ENCODE results near the gene TBC1D16. TPM values are rescaled to one million over a fixed set of nuclear protein-coding genes. Genes with fewer than 3 reads are reported as not detected.

TBC1D16 gene
- total RNA-seq, 1 experiment from 2014 or later = 35.9 TPM

DNA sequence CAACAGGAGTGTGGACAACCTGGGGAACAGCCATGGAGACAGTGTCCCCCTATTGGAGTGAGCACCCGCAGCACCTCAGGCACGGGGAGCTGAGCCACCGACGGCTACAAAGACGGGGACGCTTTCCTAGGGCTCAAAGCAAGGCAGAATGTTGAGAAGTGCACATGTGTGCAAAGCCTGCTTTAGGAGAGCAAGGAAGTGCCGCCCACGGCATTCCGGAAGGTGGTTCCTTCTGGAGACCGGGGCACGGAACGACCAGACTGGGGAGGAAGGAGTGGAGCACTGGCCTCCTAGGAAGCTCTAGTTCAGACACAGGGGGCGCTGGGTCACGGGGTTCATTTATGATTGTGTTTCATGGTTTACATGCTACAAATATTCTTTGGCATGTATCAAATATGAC lies 52.2 kb downstream of the TBC1D16 start:
- no peaks in the 10 kb centered on the region for H3K27me3 Mint-ChIP-seq (ENCODE audit: unreplicated experiment)
- TF ChIP-seq CTCF (IDR thresholded peaks at IDR 0.05; ENCODE audit: unreplicated experiment) = no peak

DNA sequence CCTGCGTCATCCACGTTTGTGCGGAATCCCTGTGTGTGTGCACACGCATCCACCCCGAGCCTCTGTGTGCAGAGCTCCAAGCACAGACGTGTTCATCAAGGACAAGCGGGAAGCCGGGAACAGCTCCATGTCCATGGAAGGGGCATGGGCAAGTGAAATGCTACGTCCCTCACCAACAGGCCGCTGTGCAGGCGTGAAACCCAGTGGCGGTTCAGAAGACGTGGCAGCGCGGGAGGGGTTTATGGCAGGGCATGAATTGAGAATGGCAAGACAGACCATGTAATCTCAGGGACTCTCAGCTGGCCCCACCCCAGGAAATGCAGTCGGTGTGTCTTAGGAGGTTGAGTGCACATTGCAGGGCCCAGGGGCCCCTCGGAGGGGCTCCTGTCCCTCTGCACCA lies 52.7 kb downstream of the TBC1D16 start:
- DNase-seq = no peak
- Mint-ChIP-seq H3K27ac (ENCODE audit: unreplicated experiment) (no peak overlapping the region), H3K27me3 (ENCODE audit: unreplicated experiment) (no peaks in the 10 kb centered on the region), H3K4me1 (ENCODE audit: low read depth, unreplicated experiment) (peaks cover 36% of the 10 kb centered on the region), H3K9me3 (ENCODE audit: low read depth, unreplicated experiment) (no peaks in the 10 kb centered on the region), H3K36me3 (ENCODE audit: insufficient read depth, unreplicated experiment) (peaks cover 11% of the 10 kb centered on the region), H3K4me3 (ENCODE audit: low read depth, unreplicated experiment) (no peak overlapping the region)
- intact Hi-C loops (cut with micrococcal nuclease; ENCODE audit: unreplicated experiment) = no loop called here
- BruUV-seq (replicated peaks) = no TSS peak
- CTCF ChIA-PET = no interaction called here
- no peak for TF ChIP-seq CTCF (IDR thresholded peaks at IDR 0.05; ENCODE audit: unreplicated experiment)

More for the DNA sequence above, 52.2 kb downstream of the TBC1D16 start:
- BruUV-seq (replicated peaks) = no TSS peak
- no peak overlapping the region for H3K27ac Mint-ChIP-seq (ENCODE audit: unreplicated experiment)
- H3K4me3 Mint-ChIP-seq (ENCODE audit: low read depth, unreplicated experiment) = no peak overlapping the region
- H3K9me3 Mint-ChIP-seq (ENCODE audit: low read depth, unreplicated experiment) = no peaks in the 10 kb centered on the region
- CTCF ChIA-PET = no interaction called here
- intact Hi-C loops (cut with micrococcal nuclease; ENCODE audit: unreplicated experiment) = no loop called here
- H3K36me3 Mint-ChIP-seq (ENCODE audit: insufficient read depth, unreplicated experiment) = peaks cover 16% of the 10 kb centered on the region
- DNase-seq = no peak
- peaks cover 40% of the 10 kb centered on the region for H3K4me1 Mint-ChIP-seq (ENCODE audit: low read depth, unreplicated experiment)

GRCh38 chr17:79981661-79982101 lies 54.0 kb downstream of the TBC1D16 start:
- no peak for TF ChIP-seq CTCF (IDR thresholded peaks at IDR 0.05; ENCODE audit: unreplicated experiment)
- CTCF ChIA-PET = no interaction called here
- no peak for DNase-seq
- Mint-ChIP-seq H3K36me3 (ENCODE audit: insufficient read depth, unreplicated experiment) (peaks cover 4% of the 10 kb centered on the region), H3K4me1 (ENCODE audit: low read depth, unreplicated experiment) (peaks cover 29% of the 10 kb centered on the region), H3K4me3 (ENCODE audit: low read depth, unreplicated experiment) (no peak overlapping the region), H3K9me3 (ENCODE audit: low read depth, unreplicated experiment) (no peaks in the 10 kb centered on the region), H3K27ac (ENCODE audit: unreplicated experiment) (no peak overlapping the region), H3K27me3 (ENCODE audit: unreplicated experiment) (no peaks in the 10 kb centered on the region)
- intact Hi-C loops (cut with micrococcal nuclease; ENCODE audit: unreplicated experiment) = no loop called here
- BruUV-seq (replicated peaks) = no TSS peak

- H3K4me1 Mint-ChIP-seq (ENCODE audit: low read depth, unreplicated experiment) = peaks cover 28% of the 10 kb centered on the region
- H3K4me3 Mint-ChIP-seq (ENCODE audit: low read depth, unreplicated experiment) = no peak overlapping the region
- intact Hi-C loops (cut with micrococcal nuclease; ENCODE audit: unreplicated experiment) = no loop called here
- no peak overlapping the region for H3K27ac Mint-ChIP-seq (ENCODE audit: unreplicated experiment)
- no peaks in the 10 kb centered on the region for H3K27me3 Mint-ChIP-seq (ENCODE audit: unreplicated experiment)
- no peak for TF ChIP-seq CTCF (IDR thresholded peaks at IDR 0.05; ENCODE audit: unreplicated experiment)
- DNase-seq = no peak
- CTCF ChIA-PET = no interaction called here
- no TSS peak for BruUV-seq (replicated peaks)
- H3K9me3 Mint-ChIP-seq (ENCODE audit: low read depth, unreplicated experiment) = no peaks in the 10 kb centered on the region
- peaks cover 4% of the 10 kb centered on the region for H3K36me3 Mint-ChIP-seq (ENCODE audit: insufficient read depth, unreplicated experiment)
These were observed 54.6 kb downstream of the TBC1D16 start for GRCh38 chr17:79981090-79981489.
